GM19452 (cell line): Measurements from ENCODE around the gene PPM1M.

Experiments used
- ATAC-seq: cut with Tn5 transposase; IDR thresholded peaks from one replicate; pipeline ENCODE4 v1.9.1; 2021; ENCODE audit not compliant: unreplicated experiment

Gene PPM1M

GRCh38 chr3:52229656-52230055, 15.9 kb upstream of the PPM1M start:
- ATAC-seq = no peak

GRCh38 chr3:52230461-52230860, 15.1 kb upstream of the PPM1M start:
- ATAC-seq = no peak

- ATAC-seq = no peak
Measured at GRCh38 chr3:52230889-52231499, 14.6 kb upstream of the PPM1M start.

- ATAC-seq = no peak
Measured at GRCh38 chr3:52231502-52232278, 13.9 kb upstream of the PPM1M start.

- no peak for ATAC-seq
Measured at GRCh38 chr3:52232279-52233107, 13.1 kb upstream of the PPM1M start.

GRCh38 chr3:52233108-52233591, 12.4 kb upstream of the PPM1M start:
- ATAC-seq = no peak

GRCh38 chr3:52233968-52234367, 11.6 kb upstream of the PPM1M start:
- ATAC-seq = no peak

- ATAC-seq = no peak
Measured at GRCh38 chr3:52234516-52235447, 10.8 kb upstream of the PPM1M start.

GRCh38 chr3:52236424-52236886, 9.1 kb upstream of the PPM1M start:
- ATAC-seq = no peak

GRCh38 chr3:52237006-52237656, 8.4 kb upstream of the PPM1M start:
- no peak for ATAC-seq

GRCh38 chr3:52237657-52238172, 7.8 kb upstream of the PPM1M start:
- no peak for ATAC-seq

- no peak for ATAC-seq
Measured at GRCh38 chr3:52238193-52238760, 7.3 kb upstream of the PPM1M start.

- peak; percentile 78 for ATAC-seq
Measured at GRCh38 chr3:52238761-52239701, 6.5 kb upstream of the PPM1M start, which contains the start of gene TWF2. TSS of gene TWF2 (minus strand) at chr3:52239158. CDS start at chr3:52239016, 142 bp downstream.

GRCh38 chr3:52240059-52240885, 5.3 kb upstream of the PPM1M start:
- ATAC-seq = no peak

GRCh38 chr3:52240886-52241370, 4.6 kb upstream of the PPM1M start:
- ATAC-seq = no peak

GRCh38 chr3:52242039-52242438, 3.5 kb upstream of the PPM1M start:
- ATAC-seq = no peak
